WTC11 (cell line): ENCODE results near the gene DNAAF3.
"Not testable (repeated sequence)": the region's sequence is repeated elsewhere in the genome, so short reads cannot be mapped to it uniquely, and the experiment has no call there.

Source experiments
- MAX ChIP-seq: sonication (generic); formaldehyde crosslinking; IDR thresholded peaks from 2 replicates; pipeline ENCODE4 v1.8.0; 2022; ENCODE audit warnings: mild to moderate bottlenecking, missing genetic modification reagents
- TCF7 ChIP-seq: sonication (generic); formaldehyde crosslinking; IDR thresholded peaks from 2 replicates; pipeline ENCODE4 v1.8.0; 2022; ENCODE audit warnings: mild to moderate bottlenecking, low read depth, missing genetic modification reagents, moderate library complexity
- ZBTB43 ChIP-seq: sonication (generic); formaldehyde crosslinking; IDR thresholded peaks from 2 replicates; pipeline ENCODE4 v1.8.1; 2023; ENCODE audit warnings: mild to moderate bottlenecking, missing genetic modification reagents
- TF ChIP-seq, protein P1 (sequence below): sonication (generic); formaldehyde crosslinking; IDR thresholded peaks from 2 replicates; pipeline ENCODE4 v1.8.1; 2023; ENCODE audit warnings: mild to moderate bottlenecking, missing genetic modification reagents, moderate library complexity

- TF ChIP-seq ZBTB43 (CRISPR knock-in tag); MAX; TCF7 (CRISPR knock-in tag): not testable (repeated sequence)
- TF ChIP-seq, protein P1, sequence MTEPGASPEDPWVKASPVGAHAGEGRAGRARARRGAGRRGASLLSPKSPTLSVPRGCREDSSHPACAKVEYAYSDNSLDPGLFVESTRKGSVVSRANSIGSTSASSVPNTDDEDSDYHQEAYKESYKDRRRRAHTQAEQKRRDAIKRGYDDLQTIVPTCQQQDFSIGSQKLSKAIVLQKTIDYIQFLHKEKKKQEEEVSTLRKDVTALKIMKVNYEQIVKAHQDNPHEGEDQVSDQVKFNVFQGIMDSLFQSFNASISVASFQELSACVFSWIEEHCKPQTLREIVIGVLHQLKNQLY (CRISPR knock-in tag) = not testable (repeated sequence)
These were observed 5.9 kb upstream of the DNAAF3 start for GRCh38 chr19:55172318-55172717.
